ENCODE measurements around the gene HOXD8.

The HOXD8 gene

DNA sequence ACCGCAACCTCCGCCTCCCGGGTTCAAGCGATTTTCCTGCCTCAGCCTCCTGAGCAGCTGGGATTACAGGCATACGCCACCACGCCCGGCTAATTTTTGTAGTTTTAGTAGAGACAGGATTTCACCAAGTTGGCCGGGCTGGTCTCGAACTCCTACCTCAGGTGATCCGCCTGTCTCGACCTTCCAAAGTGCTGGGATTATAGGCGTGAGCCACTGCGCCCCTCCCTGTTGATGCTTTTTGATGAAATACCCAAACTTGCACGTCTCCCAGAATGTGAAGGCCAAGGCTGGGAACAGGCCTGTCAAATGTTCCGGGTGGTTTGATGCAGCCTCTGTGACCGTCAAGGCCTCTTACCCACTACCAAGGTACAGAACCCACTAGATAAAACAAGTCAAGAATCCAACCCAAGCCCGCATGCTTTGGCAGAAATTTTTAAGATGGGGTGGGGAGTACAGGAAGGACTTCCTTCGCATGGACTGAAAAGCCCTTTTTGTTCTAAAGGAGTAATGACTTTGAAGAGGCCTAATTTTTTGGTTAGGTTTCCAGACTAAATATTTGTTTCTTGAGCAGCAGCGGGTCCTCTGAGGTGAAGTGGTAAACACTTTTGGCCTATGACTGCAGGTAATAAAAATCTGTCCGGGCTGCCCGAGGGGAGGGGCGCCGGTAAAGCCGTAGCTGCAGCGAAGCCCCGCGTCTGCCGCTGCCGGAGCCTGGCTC is 42.0 kb upstream of the HOXD8 start:
- no peak for FAIRE-seq
- TF ChIP-seq POLR2A (IDR thresholded peaks at IDR 0.05; ENCODE audit: low read depth, low read length) = no peak
- DNase-seq (ENCODE audit: insufficient read length, low spot score) = no peak

DNA sequence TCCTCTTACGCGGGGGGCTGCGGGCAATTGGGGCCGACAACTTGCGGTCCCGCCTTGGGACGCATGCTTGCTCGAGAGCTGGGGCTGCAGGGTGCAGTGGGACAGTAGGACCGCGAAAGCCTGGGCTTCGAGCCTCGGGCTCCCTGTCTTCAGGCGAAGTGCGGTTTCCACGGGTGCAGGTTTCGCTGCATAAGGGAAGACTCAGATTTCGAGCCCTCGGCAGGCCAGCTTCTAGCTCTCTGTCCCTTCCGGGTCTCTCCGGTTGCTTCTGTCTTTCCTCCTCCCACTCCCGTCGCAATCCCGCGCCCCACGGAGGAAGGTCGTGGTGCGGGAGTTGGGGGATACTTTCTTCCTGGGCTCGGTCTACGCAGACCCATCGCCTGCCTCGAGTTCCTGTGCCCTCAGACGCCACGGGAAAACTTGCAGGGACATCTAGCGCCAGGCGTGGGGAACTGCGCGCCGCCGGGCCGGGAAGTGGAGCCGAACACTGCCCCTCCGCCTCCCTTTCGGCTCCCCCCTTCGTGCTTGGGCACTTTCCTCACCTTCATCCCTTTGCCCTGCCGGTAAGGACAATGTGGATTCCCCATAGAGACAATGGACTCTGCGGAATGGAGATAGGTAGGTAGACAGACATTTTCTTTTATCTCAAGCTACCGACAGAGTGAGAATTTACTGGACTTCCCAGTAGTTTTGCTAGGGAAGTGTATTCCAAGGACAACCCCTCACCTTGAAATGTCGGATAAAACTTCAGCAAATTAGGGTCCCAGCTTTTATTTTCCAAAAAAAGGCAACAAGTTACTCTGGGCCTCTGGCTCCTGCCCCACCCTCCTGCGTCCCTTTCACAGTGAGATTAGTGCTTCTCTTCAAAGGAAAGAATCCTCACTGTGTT is 41.2 kb upstream of the HOXD8 start:
- FAIRE-seq (no peak), DNase-seq (ENCODE audit: insufficient read length, low spot score) (no peak)

DNA sequence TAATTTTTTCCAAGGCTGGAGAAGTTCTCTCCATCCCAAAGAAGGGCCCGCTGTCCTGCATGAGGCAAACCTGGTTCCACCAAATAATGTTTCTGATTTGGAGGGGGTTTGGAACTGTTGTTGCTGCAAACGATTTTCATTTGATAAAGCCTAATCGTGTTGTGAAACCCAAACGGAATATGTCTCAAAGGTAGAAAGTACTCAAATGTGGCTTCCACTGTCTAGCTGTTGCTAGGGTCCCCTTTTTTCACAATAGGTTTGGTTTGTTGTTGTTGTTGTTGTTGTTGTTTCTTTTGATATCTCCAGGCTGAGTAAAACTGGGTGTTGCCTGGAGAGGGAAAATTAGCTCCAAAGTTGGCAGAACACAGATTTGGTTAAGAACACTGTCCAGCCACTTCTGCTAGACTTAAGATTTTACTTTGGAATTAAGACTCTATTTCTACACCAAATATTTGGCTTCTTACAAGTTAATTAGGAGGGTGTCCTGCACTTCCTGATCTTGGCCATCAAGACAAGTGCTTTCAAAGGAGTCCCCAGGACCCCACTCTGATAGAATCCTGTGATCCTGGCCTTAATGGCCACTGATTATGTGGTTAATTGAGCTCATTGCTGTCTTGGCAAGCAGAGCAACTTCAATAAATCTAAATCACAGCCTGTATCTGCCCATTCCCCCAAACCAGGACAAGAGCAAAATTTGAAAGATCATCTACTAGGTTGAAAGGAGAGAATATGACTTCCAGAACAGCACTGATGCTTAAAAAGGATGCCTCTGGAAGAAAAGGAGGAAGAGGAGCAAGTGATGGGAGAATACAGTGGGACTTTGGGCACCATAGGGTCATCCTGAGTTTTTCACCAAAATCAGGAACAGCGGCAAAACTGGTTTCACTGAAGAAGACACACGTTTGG is 40.3 kb upstream of the HOXD8 start:
- DNase-seq (ENCODE audit: insufficient read length, low spot score) = no peak
- FAIRE-seq = no peak
- no peak for TF ChIP-seq POLR2A (IDR thresholded peaks at IDR 0.05; ENCODE audit: low read depth, low read length)

More for the DNA sequence above, 41.2 kb upstream of the HOXD8 start:
- no peak for TF ChIP-seq POLR2A (IDR thresholded peaks at IDR 0.05; ENCODE audit: low read depth, low read length)

DNA sequence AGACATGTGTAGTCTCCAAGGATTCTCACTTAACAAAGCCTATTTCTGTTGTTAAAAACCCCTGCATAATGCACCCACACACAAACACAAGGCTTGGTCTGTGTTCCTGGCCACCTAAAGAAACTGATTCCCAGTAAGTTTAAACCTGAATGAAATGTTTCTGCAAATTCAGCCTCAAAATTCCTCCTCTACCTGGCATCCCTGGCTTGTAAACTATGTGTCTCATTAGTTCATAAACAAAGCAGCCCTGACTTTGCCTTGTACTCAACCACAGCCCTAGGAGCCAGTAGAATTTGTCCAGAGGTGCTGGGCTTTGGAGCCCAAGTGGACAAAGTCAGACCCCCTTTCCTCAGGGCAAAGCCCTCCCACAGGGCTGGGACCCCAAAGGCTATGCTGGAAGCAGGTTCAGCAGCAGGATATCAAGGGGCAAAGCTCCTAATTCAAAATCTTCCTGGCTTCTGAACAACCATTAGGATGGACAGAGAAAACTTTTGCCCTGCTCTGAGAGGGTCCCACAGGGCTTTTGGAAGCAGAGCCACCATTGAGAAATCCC is 39.6 kb upstream of the HOXD8 start:
- TF ChIP-seq POLR2A (IDR thresholded peaks at IDR 0.05; ENCODE audit: low read depth, low read length) = no peak
- DNase-seq (ENCODE audit: insufficient read length, low spot score) (no peak), FAIRE-seq (no peak)

DNA sequence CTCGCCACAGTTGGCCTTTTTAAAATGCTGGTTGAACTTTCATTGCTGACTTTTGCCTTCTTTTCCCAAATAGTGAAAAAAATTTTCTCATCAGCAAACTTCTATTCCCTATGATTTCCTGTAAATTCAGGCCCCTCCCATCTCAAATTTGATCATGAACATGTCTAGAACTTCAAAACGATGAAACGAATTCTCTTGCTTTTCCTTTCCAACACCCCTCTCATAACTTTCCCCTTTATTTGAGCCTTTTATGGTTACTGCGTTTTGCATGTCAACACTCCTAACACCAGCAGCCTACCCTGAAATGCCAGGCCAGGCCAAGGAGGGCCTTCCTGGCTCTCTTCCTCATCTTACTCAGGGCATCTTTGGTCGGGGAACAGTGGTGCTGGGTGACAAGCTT is 38.6 kb upstream of the HOXD8 start:
- TF ChIP-seq POLR2A (IDR thresholded peaks at IDR 0.05; ENCODE audit: low read depth, low read length) = no peak
- FAIRE-seq (no peak), DNase-seq (ENCODE audit: insufficient read length, low spot score) (no peak)

DNA sequence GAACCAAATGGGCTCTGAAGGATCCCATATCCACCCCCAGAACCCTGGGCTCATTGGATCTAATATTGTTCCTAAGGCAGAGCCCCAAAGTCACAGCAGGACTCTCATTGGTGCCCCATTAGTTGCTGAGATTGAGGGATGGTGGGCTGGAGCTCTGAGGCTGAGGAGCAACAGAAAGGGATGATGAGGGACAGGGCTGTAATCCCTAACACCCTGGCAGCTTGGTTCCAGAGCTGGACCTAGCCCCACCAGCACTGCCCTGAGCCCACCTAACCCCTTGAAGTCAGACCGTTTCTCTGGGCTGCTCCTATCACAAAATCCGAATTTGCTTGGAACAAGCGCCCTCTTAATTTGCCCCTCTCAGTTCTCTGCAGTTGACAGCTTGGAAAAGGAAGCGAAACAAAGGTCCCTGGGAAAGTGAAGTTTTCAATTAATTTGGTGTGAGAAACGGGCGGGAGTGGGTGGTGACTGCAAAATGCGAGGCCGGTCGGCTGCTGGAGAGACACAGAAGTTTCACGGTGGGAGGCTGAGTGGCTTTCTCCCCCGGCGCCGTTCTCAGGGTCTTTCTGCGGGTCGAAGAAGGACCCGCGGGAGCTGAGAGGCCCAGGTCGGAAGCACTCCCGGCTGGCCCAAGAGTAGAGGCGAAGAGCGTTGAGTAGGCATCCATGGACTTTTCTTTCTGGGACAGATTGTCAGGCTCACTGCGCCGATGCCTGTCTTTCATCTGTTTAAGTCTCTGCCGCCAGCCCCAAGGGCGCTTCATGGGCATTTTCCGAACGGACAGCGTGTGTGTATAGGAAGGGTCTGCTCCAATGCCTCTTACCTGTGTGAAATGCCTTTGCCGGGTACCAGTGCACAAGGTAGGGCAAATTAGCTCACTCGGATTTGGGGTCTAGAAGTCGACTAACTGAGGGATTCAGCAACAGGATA is 37.9 kb upstream of the HOXD8 start:
- no peak for FAIRE-seq
- no peak for DNase-seq (ENCODE audit: insufficient read length, low spot score)
- TF ChIP-seq POLR2A (IDR thresholded peaks at IDR 0.05; ENCODE audit: low read depth, low read length) = no peak

DNA sequence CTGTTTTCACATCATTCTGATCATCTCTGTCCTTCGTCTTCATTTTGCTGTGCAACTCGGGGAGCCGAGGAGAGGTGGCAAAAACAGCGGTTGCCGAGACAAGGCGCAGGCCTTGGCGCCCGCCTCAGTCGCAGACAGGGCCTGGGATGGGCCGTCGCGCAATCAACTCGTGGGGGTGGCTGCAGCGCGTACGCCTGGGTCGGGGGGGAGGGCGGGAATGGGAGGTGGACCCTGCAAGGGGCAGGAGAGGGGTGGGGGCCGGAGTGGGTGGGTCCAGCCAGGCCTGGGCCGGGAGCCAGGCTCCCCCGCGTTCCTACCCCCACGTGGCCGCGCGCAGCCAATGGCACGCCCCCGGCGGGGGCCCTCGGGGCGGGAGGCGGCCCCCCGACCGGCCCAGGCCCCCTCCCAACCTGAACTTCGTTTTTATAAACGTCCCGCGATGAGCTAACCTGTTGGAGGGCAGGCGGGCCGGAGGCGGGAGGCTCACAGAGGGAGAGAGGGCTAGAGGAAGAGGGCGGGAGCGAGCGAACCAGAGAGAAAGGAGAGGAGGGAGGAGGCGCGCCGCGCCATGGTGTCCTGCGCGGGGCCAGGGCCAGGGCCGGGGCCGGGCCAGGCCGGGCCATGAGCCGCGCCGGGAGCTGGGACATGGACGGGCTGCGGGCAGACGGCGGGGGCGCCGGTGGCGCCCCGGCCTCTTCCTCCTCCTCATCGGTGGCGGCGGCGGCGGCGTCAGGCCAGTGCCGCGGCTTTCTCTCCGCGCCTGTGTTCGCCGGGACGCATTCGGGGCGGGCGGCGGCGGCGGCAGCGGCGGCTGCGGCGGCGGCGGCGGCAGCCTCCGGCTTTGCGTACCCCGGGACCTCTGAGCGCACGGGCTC is 37.0 kb upstream of the HOXD8 start, which contains the start of gene HOXD13:
Gene HOXD13, plus strand, starts transcription at position 452 of the 875 bp plus-strand sequence. Its CDS starts 170 bp downstream, at position 622.
- DNase-seq (ENCODE audit: insufficient read length, low spot score) (no peak), FAIRE-seq (no peak)
- TF ChIP-seq POLR2A (IDR thresholded peaks at IDR 0.05; ENCODE audit: low read depth, low read length) = 0 out of 2 replicates have a peak, but pooled peaks have one; percentile 22

DNA sequence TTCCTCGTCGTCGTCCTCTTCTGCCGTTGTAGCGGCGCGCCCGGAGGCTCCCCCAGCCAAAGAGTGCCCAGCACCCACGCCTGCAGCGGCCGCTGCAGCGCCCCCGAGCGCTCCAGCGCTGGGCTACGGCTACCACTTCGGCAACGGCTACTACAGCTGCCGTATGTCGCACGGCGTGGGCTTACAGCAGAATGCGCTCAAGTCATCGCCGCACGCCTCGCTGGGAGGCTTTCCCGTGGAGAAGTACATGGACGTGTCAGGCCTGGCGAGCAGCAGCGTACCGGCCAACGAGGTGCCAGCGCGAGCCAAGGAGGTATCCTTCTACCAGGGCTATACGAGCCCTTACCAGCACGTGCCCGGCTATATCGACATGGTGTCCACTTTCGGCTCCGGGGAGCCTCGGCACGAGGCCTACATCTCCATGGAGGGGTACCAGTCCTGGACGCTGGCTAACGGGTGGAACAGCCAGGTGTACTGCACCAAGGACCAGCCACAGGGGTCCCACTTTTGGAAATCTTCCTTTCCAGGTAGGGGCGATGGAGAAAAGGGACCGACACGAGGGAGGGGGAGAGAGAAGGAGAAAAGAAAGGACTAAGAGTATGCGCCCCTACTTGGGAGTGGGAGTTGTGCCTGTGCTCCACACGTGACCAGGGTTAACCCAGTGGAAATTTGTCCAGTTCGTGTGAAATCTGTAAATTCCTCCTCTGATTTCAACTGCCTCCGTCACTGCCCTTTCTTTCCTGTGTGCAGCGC is 36.2 kb upstream of the HOXD8 start:
- FAIRE-seq (no peak), DNase-seq (ENCODE audit: insufficient read length, low spot score) (peak; percentile 77)
- no peak for TF ChIP-seq POLR2A (IDR thresholded peaks at IDR 0.05; ENCODE audit: low read depth, low read length)

DNA sequence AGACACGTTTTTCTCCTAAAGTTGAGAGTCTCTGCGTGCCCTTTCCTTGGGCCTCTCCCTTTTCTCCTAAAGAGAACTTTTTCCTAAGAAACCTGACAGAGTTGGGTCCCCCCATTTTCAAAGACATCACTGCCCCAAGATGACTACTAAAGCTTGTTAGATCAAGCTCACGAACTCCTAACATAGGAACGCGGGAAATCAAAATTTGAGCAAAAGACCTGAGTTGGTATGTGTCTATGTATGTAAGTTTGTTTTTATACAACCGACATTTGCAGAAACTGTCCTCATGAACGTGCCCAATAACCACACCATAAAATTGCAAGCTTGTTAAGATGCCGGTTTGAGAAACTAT is 35.6 kb upstream of the HOXD8 start:
- no peak for FAIRE-seq
- DNase-seq (ENCODE audit: insufficient read length, low spot score) = no peak
- TF ChIP-seq POLR2A (IDR thresholded peaks at IDR 0.05; ENCODE audit: low read depth, low read length) = no peak

DNA sequence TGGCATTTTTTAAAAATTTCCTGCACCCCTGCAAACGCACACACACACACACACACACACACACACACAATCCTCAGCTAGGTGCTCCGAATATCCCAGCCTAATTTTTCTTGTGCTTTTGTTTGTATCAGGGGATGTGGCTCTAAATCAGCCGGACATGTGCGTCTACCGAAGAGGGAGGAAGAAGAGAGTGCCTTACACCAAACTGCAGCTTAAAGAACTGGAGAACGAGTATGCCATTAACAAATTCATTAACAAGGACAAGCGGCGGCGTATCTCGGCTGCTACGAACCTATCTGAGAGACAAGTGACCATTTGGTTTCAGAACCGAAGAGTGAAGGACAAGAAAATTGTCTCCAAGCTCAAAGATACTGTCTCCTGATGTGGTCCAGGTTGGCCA is 35.2 kb upstream of the HOXD8 start:
- no peak for FAIRE-seq
- DNase-seq (ENCODE audit: insufficient read length, low spot score) = no peak
- TF ChIP-seq POLR2A (IDR thresholded peaks at IDR 0.05; ENCODE audit: low read depth, low read length) = no peak

DNA sequence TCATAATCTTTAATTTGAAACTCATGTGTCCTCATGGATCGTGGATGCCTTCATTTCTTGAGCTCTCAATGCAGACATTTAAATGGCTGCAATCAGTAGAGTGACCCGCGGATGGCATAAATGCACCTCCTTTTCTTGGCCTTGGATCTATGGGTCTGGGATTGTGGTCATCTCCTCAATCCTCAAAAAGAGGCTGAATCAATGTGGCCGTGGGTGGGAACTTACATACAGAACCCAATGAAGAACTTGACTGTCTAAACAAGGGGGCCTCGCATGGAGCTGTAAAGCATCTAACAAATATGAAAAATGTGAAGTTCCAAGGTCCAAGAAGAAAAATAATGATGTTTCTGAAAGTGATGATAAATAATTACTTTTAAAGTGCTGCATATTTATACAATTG is 34.1 kb upstream of the HOXD8 start:
- FAIRE-seq = no peak
- no peak for TF ChIP-seq POLR2A (IDR thresholded peaks at IDR 0.05; ENCODE audit: low read depth, low read length)
- no peak for DNase-seq (ENCODE audit: insufficient read length, low spot score)

All from H54 (cell line).